NCI-H1930 (cell line): ENCODE results near the gene ANXA9.
A peak's percentile ranks its signal among the peaks of the same experiment; 100 is the strongest.

Source experiments
- DNase-seq, 2 experiments: peaks; one replicate each; lab custom pipeline; 2025; lab: John Stamatoyannopoulos, UW

Gene ANXA9

GRCh38 chr1:150974580-150975478 lies 7.3 kb upstream of the ANXA9 start, which contains the start of gene CERS2:
TSS of gene CERS2 (minus strand) at chr1:150974835. CDS start at chr1:150969090, 5,745 bp downstream.
- peak; percentile 33 to 39 for DNase-seq

- no peak for DNase-seq
Observed at GRCh38 chr1:150976401-150976821, 5.7 kb upstream of the ANXA9 start.

GRCh38 chr1:150976879-150977694 lies 5.0 kb upstream of the ANXA9 start:
- DNase-seq = no peak

GRCh38 chr1:150979092-150980056 lies 2.7 kb upstream of the ANXA9 start:
- peak; percentile 83 to 91 for DNase-seq

GRCh38 chr1:150981177-150981804 lies 801 bp upstream of the ANXA9 start:
- no peak for DNase-seq

GRCh38 chr1:150985179-150985825 lies 3.2 kb downstream of the ANXA9 start:
- no peak for DNase-seq

- no peak for DNase-seq
Observed at GRCh38 chr1:150987924-150988323, 5.8 kb downstream of the ANXA9 start.

- DNase-seq = no peak
Observed at GRCh38 chr1:150992626-150993025, 10.5 kb downstream of the ANXA9 start.

GRCh38 chr1:150994248-150994647 lies 12.2 kb downstream of the ANXA9 start:
- no peak for DNase-seq

- DNase-seq = no peak
Observed at GRCh38 chr1:150995460-150995859, 13.4 kb downstream of the ANXA9 start.

GRCh38 chr1:150995896-150996295 lies 13.8 kb downstream of the ANXA9 start:
- peak in 1 of 2 experiments; percentile 25 for DNase-seq

- no peak for DNase-seq
Observed at GRCh38 chr1:150997126-150997872, 15.2 kb downstream of the ANXA9 start.

- DNase-seq = no peak
Observed at GRCh38 chr1:150997949-150998348, 15.9 kb downstream of the ANXA9 start.

GRCh38 chr1:150999051-150999674 lies 17.1 kb downstream of the ANXA9 start:
- DNase-seq = no peak

- no peak for DNase-seq
Observed at GRCh38 chr1:150999926-151000325, 17.8 kb downstream of the ANXA9 start.

- no peak for DNase-seq
Observed at GRCh38 chr1:151000408-151000807, 18.3 kb downstream of the ANXA9 start.

- DNase-seq = no peak
Observed at GRCh38 chr1:151001602-151002001, 19.5 kb downstream of the ANXA9 start.

GRCh38 chr1:151002051-151002450 lies 20.0 kb downstream of the ANXA9 start:
- no peak for DNase-seq

- no peak for DNase-seq
Observed at GRCh38 chr1:151002611-151003010, 20.5 kb downstream of the ANXA9 start.
